Measurements from ENCODE around the gene C17orf50.
A peak's percentile ranks its signal among the peaks of the same experiment; 100 is the strongest.

C17orf50 gene

GRCh38 chr17:35760587-35760986, at the start of gene C17orf50:
Gene C17orf50 (plus strand): TSS chr17:35760887. CDS start chr17:35760942, 55 bp downstream.
- no peak for DNase-seq

GRCh38 chr17:35710950-35711349, 49.7 kb upstream of the C17orf50 start:
- no peak for DNase-seq

- DNase-seq = peak; percentile 39
These were observed 47.5 kb upstream of the C17orf50 start for GRCh38 chr17:35713069-35713728.

- no peak for DNase-seq
These were observed 45.7 kb upstream of the C17orf50 start for GRCh38 chr17:35714988-35715387.

- no peak for DNase-seq
These were observed 45.3 kb upstream of the C17orf50 start for GRCh38 chr17:35715416-35715815.

GRCh38 chr17:35716173-35716572, 44.5 kb upstream of the C17orf50 start:
- DNase-seq = no peak

- no peak for DNase-seq
These were observed 43.7 kb upstream of the C17orf50 start for GRCh38 chr17:35716897-35717465.

GRCh38 chr17:35717475-35717874, 43.2 kb upstream of the C17orf50 start:
- DNase-seq = no peak

- no peak for DNase-seq
These were observed 37.0 kb upstream of the C17orf50 start for GRCh38 chr17:35723735-35724134.

- DNase-seq = no peak
These were observed 35.6 kb upstream of the C17orf50 start for GRCh38 chr17:35725058-35725457.

GRCh38 chr17:35725802-35726126, 34.9 kb upstream of the C17orf50 start:
- peak; percentile 22 for DNase-seq

GRCh38 chr17:35726127-35726952, 34.3 kb upstream of the C17orf50 start:
- DNase-seq = no peak

GRCh38 chr17:35726953-35727460, 33.7 kb upstream of the C17orf50 start:
- DNase-seq = no peak

- no peak for DNase-seq
These were observed 33.1 kb upstream of the C17orf50 start for GRCh38 chr17:35727635-35728034.

GRCh38 chr17:35728551-35728950, 32.1 kb upstream of the C17orf50 start:
- DNase-seq = no peak

GRCh38 chr17:35729405-35729833, 31.3 kb upstream of the C17orf50 start:
- DNase-seq = no peak

GRCh38 chr17:35730400-35731005, 30.2 kb upstream of the C17orf50 start:
- DNase-seq = no peak

GRCh38 chr17:35731239-35731916, 29.3 kb upstream of the C17orf50 start, which contains the start of gene RASL10B:
Gene RASL10B (plus strand): TSS chr17:35731639. CDS start chr17:35735185, 3,546 bp downstream.
- DNase-seq = no peak

GRCh38 chr17:35731917-35732805, 28.5 kb upstream of the C17orf50 start:
- no peak for DNase-seq

- DNase-seq = no peak
These were observed 27.9 kb upstream of the C17orf50 start for GRCh38 chr17:35732806-35733136.

- no peak for DNase-seq
These were observed 27.3 kb upstream of the C17orf50 start for GRCh38 chr17:35733366-35733765.

- no peak for DNase-seq
These were observed 26.3 kb upstream of the C17orf50 start for GRCh38 chr17:35734396-35734795.
